ENCODE measurements around the gene NF1.

GRCh38 chr17:31394544-31394943, 299.8 kb downstream of the NF1 start:
- TF ChIP-seq CTCF (IDR thresholded peaks at IDR 0.05) (no peak), EP300 (IDR thresholded peaks at IDR 0.05) (no peak), POLR2AphosphoS5 (IDR thresholded peaks at IDR 0.05) (no peak), POLR2A (IDR thresholded peaks at IDR 0.05) (no peak)

All from sigmoid colon (tissue), 4 donors.